ENCODE results near the gene OSBPL10. TPM values are rescaled to one million over a fixed set of nuclear protein-coding genes. Genes with fewer than 3 reads are reported as not detected.

Gene OSBPL10
- total RNA-seq, 1 donor, result 15.0 TPM

GRCh38 chr3:31671976-31672375, 309.1 kb downstream of the OSBPL10 start:
- no peak for DNase-seq (ENCODE audit: low read depth)
- no peak for TF ChIP-seq CTCF (IDR thresholded peaks at IDR 0.05; ENCODE audit: insufficient read depth, low read length)
- no peak overlapping the region for H3K4me3 ChIP-seq (ENCODE audit: low read depth, low read length)

GRCh38 chr3:31671451-31671850, 309.6 kb downstream of the OSBPL10 start:
- H3K4me3 ChIP-seq (ENCODE audit: low read depth, low read length), result no peak overlapping the region
- no peak for DNase-seq (ENCODE audit: low read depth)
- no peak for TF ChIP-seq CTCF (IDR thresholded peaks at IDR 0.05; ENCODE audit: insufficient read depth, low read length)

GRCh38 chr3:31670722-31671121, 310.3 kb downstream of the OSBPL10 start:
- TF ChIP-seq CTCF (IDR thresholded peaks at IDR 0.05; ENCODE audit: insufficient read depth, low read length), result no peak
- no peak for DNase-seq (ENCODE audit: low read depth)

GRCh38 chr3:31670136-31670535, 310.9 kb downstream of the OSBPL10 start:
- no peak for TF ChIP-seq CTCF (IDR thresholded peaks at IDR 0.05; ENCODE audit: insufficient read depth, low read length)
- DNase-seq (ENCODE audit: low read depth), result no peak
- no peak overlapping the region for H3K4me3 ChIP-seq (ENCODE audit: low read depth, low read length)

More at GRCh38 chr3:31670722-31671121, 310.3 kb downstream of the OSBPL10 start:
- no peak overlapping the region for H3K4me3 ChIP-seq (ENCODE audit: low read depth, low read length)

- no peak for TF ChIP-seq CTCF (IDR thresholded peaks at IDR 0.05; ENCODE audit: insufficient read depth, low read length)
- H3K4me3 ChIP-seq (ENCODE audit: low read depth, low read length), result no peak overlapping the region
- DNase-seq (ENCODE audit: low read depth), result no peak
Observed at GRCh38 chr3:31668242-31668641, 312.8 kb downstream of the OSBPL10 start.

GRCh38 chr3:31667582-31667981, 313.5 kb downstream of the OSBPL10 start:
- TF ChIP-seq CTCF (IDR thresholded peaks at IDR 0.05; ENCODE audit: insufficient read depth, low read length), result no peak
- no peak overlapping the region for H3K4me3 ChIP-seq (ENCODE audit: low read depth, low read length)
- DNase-seq (ENCODE audit: low read depth), result no peak

GRCh38 chr3:31664031-31664430, 317.0 kb downstream of the OSBPL10 start:
- TF ChIP-seq CTCF (IDR thresholded peaks at IDR 0.05; ENCODE audit: insufficient read depth, low read length), result no peak
- DNase-seq (ENCODE audit: low read depth), result no peak
- no peak overlapping the region for H3K4me3 ChIP-seq (ENCODE audit: low read depth, low read length)

Measured in fibroblast of the aortic adventitia (primary cell).